SK-N-MC (cell line): ENCODE measurements around the gene MYO18B.

Experiments used
- EZH2 ChIP-seq: fragments of 200-600 bp; sonication (generic); IDR thresholded peaks from one replicate; pipeline ENCODE4 v1.6.1; 2017; ENCODE audit warnings: antibody characterized with exemption
- POLR2AphosphoS5 ChIP-seq: IDR thresholded peaks from 2 replicates; pipeline ENCODE4 v1.6.1; 2012; ENCODE audit warnings: mild to moderate bottlenecking, low read depth, low read length, borderline replicate concordance

DNA sequence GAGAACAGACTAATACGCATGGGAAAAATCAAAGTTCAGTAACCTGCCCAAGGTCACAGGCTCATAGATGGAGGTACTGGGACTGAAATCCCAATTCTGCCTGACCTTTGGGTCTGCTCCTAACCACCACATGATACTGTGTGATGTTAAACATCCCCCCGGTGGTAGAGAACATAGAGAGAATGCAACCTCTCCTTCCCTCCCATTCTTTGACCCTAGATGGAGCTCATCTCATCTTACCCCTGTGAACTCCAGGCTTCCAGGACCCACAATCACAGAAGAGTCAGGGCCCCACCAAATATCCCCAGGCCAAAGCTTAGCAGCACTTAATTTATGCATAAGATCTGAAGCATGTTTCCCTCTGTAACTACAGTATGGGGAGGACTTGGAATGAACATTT lies 198.5 kb downstream of the MYO18B start:
- TF ChIP-seq EZH2 (no peak), POLR2AphosphoS5 (no peak)
